ENCODE results near the gene LEPROT.

GRCh38 chr1:65378247-65378946, 42.1 kb upstream of the LEPROT start:
- TF ChIP-seq CTCF (conservative IDR thresholded peaks at IDR 0.05; ENCODE audit: low read depth in 2 of 2) (no peak), REST (IDR thresholded peaks at IDR 0.05; ENCODE audit: unreplicated experiment) (no peak), POLR2AphosphoS5 (IDR thresholded peaks at IDR 0.05; ENCODE audit: low read depth) (no peak), CREB1 (CRISPR knock-in tag; IDR thresholded peaks at IDR 0.05; ENCODE audit: low read depth) (no peak), EZH2 (IDR thresholded peaks at IDR 0.05; ENCODE audit: low read depth, unreplicated experiment) (no peak), ZNF114 (CRISPR knock-in tag; IDR thresholded peaks at IDR 0.05) (no peak), ZNF331 (CRISPR knock-in tag; IDR thresholded peaks at IDR 0.05; ENCODE audit: low read depth) (no peak), EZH2phosphoT487 (IDR thresholded peaks at IDR 0.05; ENCODE audit: unreplicated experiment) (no peak), JUNB (IDR thresholded peaks at IDR 0.05; ENCODE audit: unreplicated experiment) (no peak), ETS1 (IDR thresholded peaks at IDR 0.05) (no peak), NANOG (IDR thresholded peaks at IDR 0.05; ENCODE audit: borderline replicate concordance) (no peak), ZNF462 (CRISPR knock-in tag; IDR thresholded peaks at IDR 0.05) (no peak), STAT1 (IDR thresholded peaks at IDR 0.05; ENCODE audit: unreplicated experiment) (no peak)
